Body of pancreas (tissue), 4 donors: ENCODE measurements around the gene SLC34A3.

Experiments used
- POLR2A ChIP-seq, 3 donors: fragments of 450-650 bp; IDR thresholded peaks; one replicate each; pipeline ENCODE4 v1.6.1; 2016; ENCODE audit warnings: antibody characterized with exemption in 3 of 3, mild to moderate bottlenecking in 2 of 3
- TF ChIP-seq, protein P1 (sequence below), 7 experiments: fragments of 450-650 bp in 4 of 7; fragments of 200-600 bp in 3 of 7; sonication (generic) in 3 of 7; IDR thresholded peaks; one replicate each; pipeline ENCODE4 v1.5.1; 2016 to 2019; ENCODE audit warnings: antibody characterized with exemption in 7 of 7

DNA sequence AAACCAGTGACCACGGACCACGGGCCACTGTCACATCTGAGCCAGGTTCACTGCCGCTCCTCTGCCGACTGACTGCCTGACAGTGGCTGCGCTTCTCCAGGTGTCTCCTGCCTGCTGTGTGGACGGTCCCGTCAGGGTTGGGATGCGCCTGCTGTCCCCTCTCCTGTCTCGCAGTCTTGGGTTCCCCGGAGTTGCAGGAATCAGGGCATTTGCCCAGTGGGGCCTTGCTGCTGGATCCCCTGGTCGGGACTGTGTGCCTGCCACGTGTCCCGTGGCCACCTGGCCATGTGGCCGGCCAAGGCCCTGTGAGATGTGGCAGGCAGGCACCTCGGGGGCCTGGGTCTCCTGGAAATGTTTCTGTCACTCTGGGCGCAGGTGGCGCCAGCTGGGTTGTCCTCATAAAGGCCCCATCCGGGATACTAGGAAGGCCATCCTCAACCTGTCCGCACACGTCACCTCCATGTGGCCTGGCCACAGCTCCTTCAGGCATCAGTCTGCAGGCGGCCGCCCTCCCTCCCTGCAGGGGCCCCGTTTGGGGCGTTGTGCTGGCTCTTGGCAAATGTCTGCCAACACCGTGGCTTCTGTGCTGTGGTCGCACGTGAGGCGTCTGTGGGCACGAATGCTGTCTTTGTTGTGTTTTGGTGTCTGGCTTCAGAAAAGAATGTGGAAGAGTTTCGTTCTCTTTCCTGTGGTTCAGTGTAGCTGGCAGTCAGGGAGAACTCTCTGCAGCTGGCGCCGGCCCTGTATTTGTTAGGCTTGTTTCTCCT lies 40.4 kb downstream of the SLC34A3 start:
- TF ChIP-seq, protein P1, sequence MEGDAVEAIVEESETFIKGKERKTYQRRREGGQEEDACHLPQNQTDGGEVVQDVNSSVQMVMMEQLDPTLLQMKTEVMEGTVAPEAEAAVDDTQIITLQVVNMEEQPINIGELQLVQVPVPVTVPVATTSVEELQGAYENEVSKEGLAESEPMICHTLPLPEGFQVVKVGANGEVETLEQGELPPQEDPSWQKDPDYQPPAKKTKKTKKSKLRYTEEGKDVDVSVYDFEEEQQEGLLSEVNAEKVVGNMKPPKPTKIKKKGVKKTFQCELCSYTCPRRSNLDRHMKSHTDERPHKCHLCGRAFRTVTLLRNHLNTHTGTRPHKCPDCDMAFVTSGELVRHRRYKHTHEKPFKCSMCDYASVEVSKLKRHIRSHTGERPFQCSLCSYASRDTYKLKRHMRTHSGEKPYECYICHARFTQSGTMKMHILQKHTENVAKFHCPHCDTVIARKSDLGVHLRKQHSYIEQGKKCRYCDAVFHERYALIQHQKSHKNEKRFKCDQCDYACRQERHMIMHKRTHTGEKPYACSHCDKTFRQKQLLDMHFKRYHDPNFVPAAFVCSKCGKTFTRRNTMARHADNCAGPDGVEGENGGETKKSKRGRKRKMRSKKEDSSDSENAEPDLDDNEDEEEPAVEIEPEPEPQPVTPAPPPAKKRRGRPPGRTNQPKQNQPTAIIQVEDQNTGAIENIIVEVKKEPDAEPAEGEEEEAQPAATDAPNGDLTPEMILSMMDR (IDR thresholded peaks at IDR 0.05) = no peak
- no peak for TF ChIP-seq POLR2A (IDR thresholded peaks at IDR 0.05)
